Measurements from ENCODE around the gene IGFBP2.

Gene IGFBP2

DNA sequence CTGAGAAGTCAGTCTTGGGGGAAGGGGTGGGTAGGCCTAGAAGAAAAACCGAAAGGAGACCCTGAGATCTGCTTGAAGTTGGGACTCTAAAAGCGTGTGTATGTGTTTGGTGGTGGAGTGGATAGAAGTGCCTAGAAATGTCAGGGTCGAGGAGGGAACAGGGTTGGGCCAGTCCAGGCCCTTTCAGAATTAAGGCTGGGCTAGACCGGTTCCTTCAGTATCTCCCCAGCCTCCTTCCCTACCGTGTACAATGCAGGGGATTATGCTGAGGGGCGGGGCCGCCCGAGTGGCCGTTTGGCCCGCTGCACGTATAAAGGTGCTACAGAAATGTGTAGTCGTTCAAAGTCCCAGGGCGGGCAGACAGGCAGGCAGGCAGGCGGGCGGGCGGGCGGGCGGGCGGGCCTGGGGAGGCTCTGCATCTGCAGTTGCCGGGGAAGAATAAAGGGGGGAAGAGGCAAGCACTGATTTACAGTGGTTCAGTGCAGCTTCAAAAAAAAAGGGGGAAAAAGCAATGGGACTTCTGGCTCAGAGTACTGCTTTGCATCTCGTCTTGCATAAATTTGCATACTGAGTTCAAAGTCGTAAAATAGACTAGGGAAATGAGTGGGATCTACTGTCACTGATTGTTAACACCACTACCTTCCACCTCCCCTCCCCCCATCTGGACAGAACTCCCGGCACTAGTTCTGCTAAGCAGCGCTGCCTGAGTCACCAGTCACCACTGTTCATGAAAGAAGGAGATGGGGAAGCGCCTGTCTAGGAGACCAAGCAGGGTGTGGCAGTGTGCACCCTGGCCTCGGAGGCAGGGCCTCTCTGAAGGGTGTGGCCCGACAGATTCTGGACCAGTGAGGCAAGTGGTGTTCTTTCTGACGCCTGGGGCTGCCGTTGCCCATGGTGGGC is 3.6 kb downstream of the IGFBP2 start:
- peak; percentile 49 for DNase-seq (ENCODE audit: low read depth)

GRCh38 chr2:216637472-216637871 is 4.3 kb downstream of the IGFBP2 start:
- no peak for DNase-seq (ENCODE audit: low read depth)

DNA sequence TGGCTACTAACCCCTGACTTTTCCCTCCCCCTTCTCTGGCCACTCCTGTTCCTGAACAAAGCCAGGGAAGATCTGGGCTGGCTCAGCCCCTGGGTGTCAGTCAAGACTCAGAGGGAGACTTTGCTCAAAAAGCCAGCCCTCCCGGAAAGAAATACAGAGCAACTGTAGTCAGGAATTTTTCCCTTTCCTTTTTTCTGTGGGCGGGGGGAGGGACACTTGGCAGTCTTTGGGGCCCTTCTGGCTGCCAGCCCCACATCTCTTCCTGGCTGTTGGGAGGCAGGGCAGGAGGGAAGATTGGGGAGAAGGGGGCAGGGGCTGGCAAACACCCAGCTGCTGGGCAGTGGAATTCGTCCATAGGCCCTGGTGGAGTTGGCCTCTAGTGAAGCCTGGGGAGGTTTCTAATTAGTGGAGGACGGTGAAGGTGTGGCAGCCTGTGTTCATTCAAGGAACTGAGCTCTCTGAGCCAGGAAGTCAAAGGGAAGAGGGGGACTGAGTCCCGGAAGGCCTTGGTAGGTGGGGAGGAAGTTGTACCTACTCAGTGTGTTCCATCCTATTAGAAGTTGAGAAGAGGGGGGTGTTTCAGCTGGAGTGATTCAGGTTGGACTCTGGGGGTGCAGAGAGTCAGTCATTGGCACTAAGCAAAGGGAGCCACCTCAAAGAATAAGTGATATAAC is 10.9 kb downstream of the IGFBP2 start:
- peak; percentile 50 for DNase-seq (ENCODE audit: low read depth)

DNA sequence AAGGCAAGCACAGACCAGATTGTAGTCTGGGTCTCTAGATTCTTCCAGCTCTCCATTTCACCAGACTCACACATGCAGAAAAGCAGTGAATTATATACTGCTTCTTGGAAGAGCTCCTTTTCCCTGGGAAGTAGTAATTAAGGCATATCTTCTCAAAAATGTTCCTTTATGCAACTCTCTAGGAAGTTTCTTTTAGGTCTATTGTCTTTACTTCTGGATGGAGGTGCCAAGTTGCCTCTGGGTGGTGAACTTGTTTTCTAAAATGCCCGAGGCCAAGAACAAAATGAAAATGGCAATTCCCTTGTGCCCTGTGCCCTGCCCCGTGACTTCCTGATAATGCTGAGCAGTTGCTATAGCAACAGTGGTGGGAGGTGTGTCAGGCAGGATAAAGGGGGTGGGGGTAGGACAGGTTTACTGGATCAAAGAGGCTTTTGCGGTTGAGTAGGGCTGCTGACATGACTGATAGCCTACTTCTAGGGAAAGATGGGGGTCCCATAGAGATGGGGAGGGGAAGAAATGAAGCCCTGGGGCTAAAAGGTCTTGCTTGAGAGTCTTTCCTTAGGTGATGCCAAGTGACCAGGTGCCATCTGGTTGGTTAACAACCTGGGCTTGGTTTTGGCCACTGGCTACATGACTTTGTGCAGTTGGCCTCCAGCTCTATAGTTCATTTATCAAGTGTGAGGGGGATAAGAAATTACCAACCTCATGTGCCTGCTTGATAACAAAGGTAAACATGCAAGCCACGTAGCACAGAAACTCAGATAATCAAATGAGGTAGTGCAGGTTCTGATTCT is 11.8 kb downstream of the IGFBP2 start:
- no peak for DNase-seq (ENCODE audit: low read depth)

DNA sequence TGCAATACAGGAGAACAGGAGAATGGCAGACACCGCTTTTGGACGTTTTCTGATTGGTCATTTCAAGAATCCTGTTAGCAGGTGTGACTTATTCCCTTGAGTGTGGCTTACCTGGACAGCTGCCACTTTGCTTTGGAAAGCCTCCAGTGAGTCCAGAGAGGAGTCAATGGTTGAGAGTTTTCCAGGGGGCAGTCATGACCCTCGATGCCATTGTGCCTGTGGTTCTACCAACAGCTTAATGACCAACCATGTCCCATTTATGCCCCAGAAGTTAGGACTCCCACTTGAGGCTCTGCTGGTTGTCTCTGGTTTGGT is 12.4 kb downstream of the IGFBP2 start:
- DNase-seq (ENCODE audit: low read depth), result no peak

GRCh38 chr2:216646116-216646515 is 12.9 kb downstream of the IGFBP2 start:
- no peak for DNase-seq (ENCODE audit: low read depth)

DNA sequence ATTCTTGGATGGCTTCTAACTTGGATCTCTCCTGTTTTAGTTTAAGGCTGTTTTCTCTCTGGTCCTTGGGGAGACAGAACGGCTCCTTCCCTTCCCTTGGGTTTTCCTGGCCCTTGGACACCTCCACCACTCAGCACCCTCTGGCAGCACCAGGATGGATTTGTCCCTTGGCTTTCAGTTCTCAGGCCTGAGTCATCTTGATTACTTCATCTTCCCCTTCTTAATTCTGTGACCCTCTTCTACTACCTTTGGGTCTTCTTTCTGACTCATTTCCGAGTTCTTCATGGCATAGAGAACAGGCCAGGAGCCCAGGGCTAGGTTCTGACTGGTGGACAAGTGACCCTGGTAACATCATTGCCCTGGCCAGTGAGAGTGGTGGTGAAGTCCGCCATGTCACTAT is 14.9 kb downstream of the IGFBP2 start:
- peak; percentile 87 for DNase-seq (ENCODE audit: low read depth)

DNA sequence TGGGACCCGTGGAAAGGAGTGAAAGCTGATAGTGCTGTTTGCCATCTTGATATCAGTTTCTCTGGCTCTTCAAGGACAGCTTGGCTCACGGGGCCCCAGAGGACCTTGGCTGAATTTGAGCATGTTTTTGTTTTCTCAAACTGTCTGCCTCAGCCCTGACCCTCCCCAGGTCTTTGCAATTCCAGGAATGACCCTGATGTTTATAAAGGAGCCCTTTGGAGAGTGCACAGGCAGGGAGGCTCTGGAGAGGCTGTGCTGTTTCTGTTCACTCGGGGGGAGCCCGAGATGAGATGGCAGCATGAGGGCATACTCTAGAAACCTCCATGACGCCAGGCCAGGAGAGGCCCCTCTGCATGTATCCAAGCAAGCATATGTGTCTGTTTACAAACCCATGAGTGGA is 16.4 kb downstream of the IGFBP2 start:
- DNase-seq (ENCODE audit: low read depth), result no peak

DNA sequence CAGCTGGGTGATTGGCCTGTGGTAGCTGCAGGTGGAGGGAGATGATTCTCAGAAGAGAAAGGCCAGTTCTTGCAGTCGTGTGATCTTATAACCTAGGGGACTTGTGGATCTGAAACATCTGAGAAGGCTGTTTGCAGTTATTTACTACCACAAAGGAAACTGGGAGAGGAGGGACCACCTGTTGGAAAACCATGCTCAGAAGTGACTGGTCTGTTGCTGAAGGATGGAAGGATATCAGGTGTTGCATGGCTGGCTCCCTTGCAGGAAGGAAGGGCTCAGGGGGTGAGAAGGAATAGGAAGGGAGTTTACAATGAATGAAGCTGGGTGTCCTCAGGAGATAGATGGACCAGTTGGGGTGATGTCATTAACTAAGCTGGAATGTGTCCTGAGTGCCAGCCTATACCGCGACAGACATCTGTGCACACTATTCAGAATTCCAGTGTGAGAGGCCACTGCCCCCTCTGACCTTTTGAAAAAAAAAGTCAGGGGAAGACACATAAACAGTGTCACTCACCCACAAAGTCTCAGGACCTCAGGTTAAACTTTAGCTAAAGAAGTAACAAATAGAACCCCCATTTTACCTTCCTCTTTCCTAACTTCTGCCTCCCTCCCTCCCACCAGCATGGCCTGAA is 17.5 kb downstream of the IGFBP2 start:
- no peak for DNase-seq (ENCODE audit: low read depth)

DNA sequence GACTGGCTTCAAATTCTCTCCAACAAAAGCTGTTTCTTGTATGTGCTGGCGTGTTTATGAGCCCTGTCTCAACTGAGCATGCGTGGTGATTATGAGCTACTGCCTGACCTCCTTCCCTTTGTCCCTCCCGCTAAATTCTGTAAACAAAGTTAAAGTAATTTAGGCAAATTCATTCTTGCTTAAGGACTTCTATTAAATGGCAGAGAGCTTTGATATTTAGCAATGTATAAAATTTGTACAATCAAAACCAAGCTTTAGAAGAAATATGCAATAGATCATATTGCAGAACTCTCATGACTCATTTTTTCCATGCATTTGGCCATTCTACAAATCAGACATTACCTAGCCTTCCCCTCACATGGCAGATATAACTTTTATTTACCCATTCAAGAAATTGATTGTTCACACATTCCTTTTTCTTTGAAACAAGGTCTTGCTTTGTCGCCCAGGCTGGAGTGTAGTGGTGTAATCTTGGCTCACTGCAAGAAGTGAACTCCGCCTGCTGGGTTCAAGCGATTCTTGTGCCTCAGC is 18.2 kb downstream of the IGFBP2 start:
- peak; percentile 97 for DNase-seq (ENCODE audit: low read depth)

- DNase-seq (ENCODE audit: low read depth), result peak; percentile 55
These were observed 19.3 kb downstream of the IGFBP2 start for GRCh38 chr2:216652566-216652965.

DNA sequence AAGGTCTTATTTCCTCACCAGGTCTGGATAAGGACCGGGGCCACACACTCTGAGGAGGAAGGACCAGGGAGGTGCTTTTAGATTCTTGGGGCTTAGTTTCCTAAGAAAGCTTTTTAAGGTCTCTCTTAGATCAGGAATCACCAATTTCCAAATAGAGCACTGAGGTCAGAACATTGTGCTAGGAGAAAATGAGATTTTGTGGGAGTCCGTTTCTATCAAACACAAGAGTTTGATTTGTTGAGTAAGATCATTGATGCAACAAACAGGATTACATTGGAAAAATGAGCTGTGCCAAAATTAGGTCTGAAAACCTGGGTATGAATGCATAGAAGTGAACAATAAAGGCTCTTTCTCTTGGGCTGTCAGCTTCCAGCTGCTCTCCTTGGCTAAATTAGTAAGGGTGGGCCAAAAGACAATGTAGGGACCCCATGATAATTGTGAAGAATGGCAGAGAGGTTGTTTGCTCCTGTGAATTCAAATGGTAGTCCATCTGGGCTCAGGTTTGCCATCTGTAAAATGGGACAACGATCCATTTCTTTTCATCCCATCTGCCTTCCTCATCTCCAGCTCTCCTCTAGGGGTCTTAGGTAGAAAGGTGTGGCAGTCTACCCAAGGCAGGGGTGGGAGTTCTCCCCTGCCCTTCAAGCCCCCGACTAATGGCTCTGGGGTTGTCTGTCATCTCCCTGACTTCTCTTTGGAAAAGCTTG is 20.0 kb downstream of the IGFBP2 start:
- DNase-seq (ENCODE audit: low read depth), result peak; percentile 65

- DNase-seq (ENCODE audit: low read depth), result peak; percentile 94
These were observed 20.7 kb downstream of the IGFBP2 start for GRCh38 chr2:216653931-216654365.

- DNase-seq (ENCODE audit: low read depth), result peak; percentile 53
These were observed 21.4 kb downstream of the IGFBP2 start for GRCh38 chr2:216654528-216655052.

DNA sequence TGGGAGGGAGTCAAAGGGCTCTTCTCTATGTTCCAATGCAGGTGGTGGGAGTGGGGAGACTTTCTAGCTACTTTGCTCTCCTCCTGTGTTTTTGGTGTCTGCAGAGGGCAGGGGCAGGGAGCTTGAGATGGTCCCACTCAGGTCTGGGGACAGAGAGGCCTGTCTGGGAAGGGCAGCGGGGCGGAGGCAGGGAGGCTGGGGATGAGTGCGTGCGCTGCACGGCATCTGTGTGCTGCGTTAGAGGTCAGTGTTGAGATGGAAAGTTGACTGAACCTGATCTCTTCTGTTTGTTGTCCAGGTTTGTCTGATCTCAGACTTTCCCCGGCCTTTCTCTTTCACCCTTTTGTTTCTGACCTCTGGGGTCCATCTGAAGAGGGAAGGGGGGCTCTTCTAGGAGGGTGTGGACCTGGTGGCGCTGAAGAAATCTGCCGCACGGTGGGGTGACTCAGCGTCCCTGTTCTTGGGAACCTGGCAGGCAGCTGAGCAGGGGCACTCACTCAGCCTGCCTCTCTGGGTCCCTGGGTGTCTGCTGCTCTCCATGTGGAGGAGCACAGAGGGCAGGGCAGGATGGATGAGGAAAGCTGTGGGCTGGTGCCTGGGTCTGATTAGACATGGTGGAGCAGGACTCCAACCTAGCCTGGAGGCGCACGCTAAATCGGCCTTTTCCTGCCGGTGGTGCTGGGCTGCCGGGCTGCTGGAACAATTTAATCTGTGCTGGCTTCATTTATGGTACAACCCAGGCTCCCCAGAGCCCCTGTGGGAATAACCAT is 24.1 kb downstream of the IGFBP2 start:
- DNase-seq (ENCODE audit: low read depth), result peak; percentile 53

DNA sequence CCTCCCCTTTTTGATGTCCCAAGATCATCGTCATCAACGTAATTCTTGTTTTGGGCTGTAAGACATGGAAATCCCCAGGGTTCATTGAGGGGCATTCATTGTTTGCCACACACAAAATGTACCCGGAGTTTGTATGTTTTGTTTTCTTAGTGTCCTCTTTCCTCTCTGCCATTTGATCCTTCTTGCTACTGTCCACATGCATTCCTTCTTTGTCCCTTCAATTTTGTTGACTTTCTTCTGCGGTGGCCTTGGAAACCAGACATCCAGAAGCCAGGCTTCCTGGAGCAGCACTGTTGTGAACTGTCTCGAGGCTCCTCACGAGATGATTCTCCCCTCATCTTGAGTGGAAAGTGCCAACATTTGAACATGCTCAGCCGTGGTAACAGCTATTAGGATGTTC is 24.8 kb downstream of the IGFBP2 start:
- peak; percentile 86 for DNase-seq (ENCODE audit: low read depth)

DNA sequence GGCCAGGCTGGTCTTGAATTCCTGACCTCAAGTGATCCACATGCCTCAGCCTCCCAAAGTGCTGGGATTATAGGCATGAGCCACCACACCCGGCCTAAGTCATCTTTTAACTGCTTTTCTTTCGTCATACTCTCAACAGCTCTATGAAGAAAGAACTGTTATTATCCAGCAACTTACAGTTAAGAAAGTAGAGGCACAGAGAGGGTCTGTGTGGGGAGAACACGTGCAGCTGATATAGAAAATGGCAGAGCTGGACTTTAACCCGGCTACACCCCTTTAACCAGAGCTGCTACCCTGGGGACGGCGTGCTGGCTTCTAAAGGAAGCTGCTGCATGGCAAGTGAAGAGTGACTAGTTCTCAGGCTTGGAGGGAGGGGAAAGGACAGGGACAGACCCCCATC is 25.5 kb downstream of the IGFBP2 start:
- no peak for DNase-seq (ENCODE audit: low read depth)

DNA sequence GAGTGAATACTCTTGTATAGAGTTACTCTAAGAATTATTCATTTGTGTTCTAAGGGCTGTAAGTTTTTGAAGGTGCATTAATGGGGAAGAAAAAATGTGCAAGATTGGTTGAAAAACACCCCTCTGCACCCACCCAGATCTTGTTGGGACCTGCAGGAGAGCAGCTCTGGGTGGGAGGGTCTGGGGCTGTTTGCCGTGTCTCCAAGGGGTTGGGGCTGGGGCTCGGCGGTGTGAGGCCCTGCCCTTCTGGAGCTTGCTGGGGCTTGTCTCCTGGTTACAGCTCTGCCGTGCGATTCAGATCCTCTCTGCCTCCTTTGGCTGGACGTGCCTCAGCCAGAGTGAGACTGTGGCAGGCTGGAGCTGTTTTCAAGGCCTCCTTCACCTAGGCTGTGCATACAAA is 26.1 kb downstream of the IGFBP2 start:
- no peak for DNase-seq (ENCODE audit: low read depth)

GRCh38 chr2:216660496-216660895 is 27.3 kb downstream of the IGFBP2 start:
- DNase-seq (ENCODE audit: low read depth), result no peak

- no peak for DNase-seq (ENCODE audit: low read depth)
These were observed 27.8 kb downstream of the IGFBP2 start for GRCh38 chr2:216661051-216661450.
